H1 (cell line): ENCODE measurements around the gene NADK. TPM values are rescaled to one million over a fixed set of nuclear protein-coding genes. Genes with fewer than 3 reads are reported as not detected.

Source experiments
- CTCF ChIA-PET: fragments of 300-600 bp; sonication (Branson Sonifier 250); formaldehyde crosslinking; loops from one replicate; lab custom pipeline; 2021; ENCODE audit not compliant: partially characterized antibody; lab: Charles Lee
- POLR2A ChIA-PET: fragments of 300-600 bp; sonication (Branson Sonifier 250); formaldehyde crosslinking; loops from one replicate; lab custom pipeline; 2021; ENCODE audit warnings: inconsistent platforms; ENCODE audit not compliant: partially characterized antibody; lab: Charles Lee
- DNase-seq, 2 experiments: peaks; one replicate each; pipeline versions ENCODE4 v3.0.0 to v3.0.0-alpha.2; 2010 to 2022; ENCODE audit warnings: low spot score in 2 of 2, low read depth in 1 of 2, mixed read lengths in 1 of 2
- FAIRE-seq: peaks from 2 replicates; lab custom pipeline; 2011; peaks lifted over from hg19 to GRCh38; lab: Jason Lieb, UNC
- H2AFZ ChIP-seq: 2 replicates; pipeline ENCODE4 v1.8.1; 2012; ENCODE audit warnings: low read length, inconsistent platforms
- H2AK5ac ChIP-seq: 2 replicates; pipeline ENCODE4 v1.6.1; 2013; ENCODE audit warnings: low read depth, low read length
- H2BK120ac ChIP-seq: replicated peaks from 2 replicates; pipeline ENCODE3; 2013; ENCODE audit warnings: low read depth, low read length, inconsistent platforms
- H2BK12ac ChIP-seq: 2 replicates; pipeline ENCODE4 v1.6.1; 2013; ENCODE audit warnings: low read depth, low read length
- H2BK15ac ChIP-seq: 2 replicates; pipeline ENCODE4 v1.6.1; 2013; ENCODE audit warnings: low read length
- H2BK20ac ChIP-seq: 2 replicates; pipeline ENCODE4 v1.6.1; 2013; ENCODE audit warnings: low read length
- H2BK5ac ChIP-seq: 2 replicates; pipeline ENCODE4 v1.6.1; 2013; ENCODE audit warnings: low read depth, low read length
- H3K14ac ChIP-seq: 2 replicates; pipeline ENCODE4 v1.6.1; 2013; ENCODE audit warnings: inconsistent platforms; ENCODE audit not compliant: insufficient read length
- H3K18ac ChIP-seq: 2 replicates; pipeline ENCODE4 v1.6.1; 2013; ENCODE audit warnings: low read length; ENCODE audit errors: extremely low read depth
- H3K23ac ChIP-seq: 2 replicates; pipeline ENCODE4 v1.6.1; 2013; ENCODE audit warnings: inconsistent platforms; ENCODE audit not compliant: insufficient read length
- H3K23me2 ChIP-seq: 2 replicates; pipeline ENCODE4 v1.6.1; 2013; ENCODE audit warnings: low read depth, low read length
- H3K27ac ChIP-seq: 2 replicates; pipeline ENCODE4 v1.6.1; 2011; ENCODE audit warnings: low read depth, low read length, inconsistent platforms
- H3K27me3 ChIP-seq, 4 experiments: replicated peaks in 1 of 4; 1 replicate in 1 of 4; 2 replicates in 3 of 4; pipeline versions ENCODE4 v1.6.1 to v1.8.1; 2011 to 2013; ENCODE audit warnings: low read length in 3 of 4, mild to moderate bottlenecking in 3 of 4, inconsistent platforms in 2 of 4, mixed read lengths in 2 of 4, moderate library complexity in 1 of 4; ENCODE audit not compliant: control insufficient read depth in 3 of 4, insufficient read depth in 3 of 4; ENCODE audit errors: extremely low read depth in 1 of 4
- H3K36me3 ChIP-seq, 4 experiments: 2 replicates each; pipeline versions ENCODE4 v1.6.1 to v1.8.1; 2011 to 2013; ENCODE audit warnings: mild to moderate bottlenecking in 4 of 4, low read length in 3 of 4, moderate library complexity in 2 of 4, control low read depth in 1 of 4, inconsistent platforms in 1 of 4; ENCODE audit not compliant: insufficient read depth in 4 of 4, control insufficient read depth in 2 of 4
- H3K4ac ChIP-seq: replicated peaks from 2 replicates; pipeline ENCODE3; 2013; ENCODE audit warnings: low read length, low read depth, mixed read lengths, inconsistent platforms; ENCODE audit not compliant: insufficient read length
- H3K4me1 ChIP-seq, 4 experiments: replicated peaks in 1 of 4; 1 replicate in 1 of 4; 2 replicates in 3 of 4; pipeline versions ENCODE4 v1.6.1 to v1.8.1; 2011 to 2013; ENCODE audit warnings: low read length in 3 of 4, inconsistent platforms in 2 of 4, mixed read lengths in 1 of 4; ENCODE audit not compliant: insufficient read depth in 4 of 4, control insufficient read depth in 3 of 4
- H3K4me2 ChIP-seq, 2 experiments: 2 replicates each; pipeline versions ENCODE4 v1.6.1 to v1.8.1; 2011 to 2013; ENCODE audit warnings: low read depth in 2 of 2, low read length in 2 of 2, control low read depth in 1 of 2, inconsistent platforms in 1 of 2, mild to moderate bottlenecking in 1 of 2; ENCODE audit not compliant: insufficient read depth in 1 of 2
- H3K4me3 ChIP-seq, 4 experiments: fragments of 200-600, 300-600 bp in 1 of 4; sonication (generic), shearing (Covaris generic), sonication (Bioruptor Twin) in 1 of 4; 2 replicates each; pipeline versions ENCODE4 v1.5.1 to v1.8.1; 2011 to 2016; ENCODE audit warnings: low read length in 4 of 4, low read depth in 3 of 4, control low read depth in 2 of 4, inconsistent platforms in 2 of 4, mild to moderate bottlenecking in 2 of 4, mixed read lengths in 1 of 4, moderate library complexity in 1 of 4; ENCODE audit not compliant: insufficient read depth in 2 of 4; ENCODE audit errors: extremely low read depth in 1 of 4
- H3K56ac ChIP-seq: replicated peaks from 2 replicates; pipeline ENCODE3; 2013; ENCODE audit warnings: low read depth, mild to moderate bottlenecking, mixed read lengths, low read length, inconsistent platforms; ENCODE audit not compliant: insufficient read length
- H3K79me1 ChIP-seq: 2 replicates; pipeline ENCODE4 v1.6.1; 2013; ENCODE audit warnings: low read depth, low read length, control low read depth
- H3K79me2 ChIP-seq, 2 experiments: 2 replicates each; pipeline versions ENCODE4 v1.6.1 to v1.8.1; 2012 to 2013; ENCODE audit warnings: low read length in 2 of 2, mild to moderate bottlenecking in 2 of 2, inconsistent platforms in 1 of 2; ENCODE audit not compliant: insufficient read depth in 2 of 2, control insufficient read depth in 1 of 2
- H3K9ac ChIP-seq, 4 experiments: replicated peaks in 1 of 4; 1 replicate in 1 of 4; 2 replicates in 3 of 4; pipeline versions ENCODE4 v1.6.1 to v1.8.1; 2011 to 2013; ENCODE audit warnings: low read depth in 3 of 4, low read length in 3 of 4, control low read depth in 2 of 4, mild to moderate bottlenecking in 2 of 4, moderate library complexity in 2 of 4, inconsistent platforms in 1 of 4; ENCODE audit errors: extremely low read depth in 1 of 4
- H3K9me3 ChIP-seq, 2 experiments: 2 replicates each; pipeline versions ENCODE4 v1.6.1 to v1.8.1; 2012 to 2013; ENCODE audit warnings: mild to moderate bottlenecking in 2 of 2, moderate library complexity in 2 of 2, control low read depth in 1 of 2, inconsistent platforms in 1 of 2, low read depth in 1 of 2, low read length in 1 of 2, mixed read lengths in 1 of 2; ENCODE audit not compliant: insufficient read depth in 2 of 2
- H4K20me1 ChIP-seq, 2 experiments: replicated peaks in 1 of 2; 2 replicates each; pipeline versions ENCODE3 to v1.8.1; 2011 to 2013; ENCODE audit warnings: inconsistent platforms in 2 of 2, low read length in 2 of 2, mild to moderate bottlenecking in 1 of 2; ENCODE audit not compliant: insufficient read depth in 2 of 2, control insufficient read depth in 1 of 2
- H4K5ac ChIP-seq: 2 replicates; pipeline ENCODE4 v1.6.1; 2013; ENCODE audit warnings: low read length, low read depth, mixed read lengths, inconsistent platforms; ENCODE audit not compliant: insufficient read length
- H4K8ac ChIP-seq: 2 replicates; pipeline ENCODE4 v1.8.0; 2013; ENCODE audit warnings: mild to moderate bottlenecking, moderate library complexity, low read length, inconsistent platforms; ENCODE audit not compliant: insufficient read depth; ENCODE audit errors: extremely low read depth
- H4K91ac ChIP-seq: replicated peaks from 2 replicates; pipeline ENCODE3; 2013; ENCODE audit warnings: low read length, mixed read lengths, inconsistent platforms; ENCODE audit not compliant: insufficient read length
- ASH2L ChIP-seq: fragments of 200-600, 300-600 bp; sonication (generic); IDR thresholded peaks from one replicate; pipeline ENCODE4 v1.7.1; 2017; ENCODE audit warnings: low read length
- CBX5 ChIP-seq: fragments of 300-800, 300-1000 bp; sonication (generic); IDR thresholded peaks from 2 replicates; pipeline ENCODE4 v1.7.1; 2016; ENCODE audit warnings: antibody characterized with exemption, low read length, low read depth
- CBX8 ChIP-seq: fragments of 300-800, 300-1000 bp; sonication (generic); IDR thresholded peaks from 2 replicates; pipeline ENCODE4 v1.7.1; 2016; ENCODE audit warnings: low read depth, low read length, borderline replicate concordance
- GTF2F1 ChIP-seq: IDR thresholded peaks from 2 replicates; pipeline ENCODE4 v1.6.1; 2012; ENCODE audit warnings: low read depth, low read length, improper control_type of control experiment, borderline replicate concordance
- HDAC6 ChIP-seq: IDR thresholded peaks from one replicate; pipeline ENCODE4 v1.7.1; 2012; ENCODE audit warnings: low read depth, mild to moderate bottlenecking, inconsistent platforms, low read length, moderate library complexity
- JUND ChIP-seq: IDR thresholded peaks from 2 replicates; pipeline ENCODE4 v1.6.1; 2011; ENCODE audit warnings: mild to moderate bottlenecking, improper control_type of control experiment, low read length
- MAFK ChIP-seq: IDR thresholded peaks from 2 replicates; pipeline ENCODE4 v1.6.1; 2012; ENCODE audit warnings: low read depth, mild to moderate bottlenecking, improper control_type of control experiment, low read length
- NRF1 ChIP-seq: IDR thresholded peaks from 2 replicates; pipeline ENCODE4 v1.6.1; 2011; ENCODE audit warnings: mild to moderate bottlenecking, low read depth, low read length, improper control_type of control experiment
- POLR2AphosphoS5 ChIP-seq: IDR thresholded peaks from 2 replicates; pipeline ENCODE4 v1.6.1; 2011; ENCODE audit warnings: low read depth, low read length
- RAD21 ChIP-seq, 2 experiments: IDR thresholded peaks in 1 of 2; conservative IDR thresholded peaks in 1 of 2; 2 replicates each; pipeline ENCODE4 v1.6.1; 2011; ENCODE audit warnings: low read depth in 2 of 2, low read length in 2 of 2, improper control_type of control experiment in 1 of 2, inconsistent platforms in 1 of 2, mild to moderate bottlenecking in 1 of 2, moderate library complexity in 1 of 2
- RFX5 ChIP-seq: IDR thresholded peaks from 2 replicates; pipeline ENCODE4 v1.6.1; 2011; ENCODE audit warnings: low read depth, low read length, improper control_type of control experiment, borderline replicate concordance
- SIN3A ChIP-seq, 2 experiments: IDR thresholded peaks in 1 of 2; conservative IDR thresholded peaks in 1 of 2; 2 replicates each; pipeline ENCODE4 v1.6.1; 2011 to 2012; ENCODE audit warnings: low read length in 2 of 2, improper control_type of control experiment in 1 of 2, low read depth in 1 of 2, mild to moderate bottlenecking in 1 of 2
- TCF12 ChIP-seq: IDR thresholded peaks from 2 replicates; pipeline ENCODE4 v1.6.1; 2011; ENCODE audit warnings: low read depth, mild to moderate bottlenecking, low read length
- ZNF274 ChIP-seq: IDR thresholded peaks from 2 replicates; pipeline ENCODE4 v1.7.0; 2012; ENCODE audit warnings: low read length, borderline replicate concordance; ENCODE audit errors: extremely low read depth
- WGBS, 2 experiments: shearing (Covaris generic) in 1 of 2; methylation state at CpG; one replicate each; pipeline versions ENCODE4 v1.1.6 to v1.1.7; 2013 to 2015; ENCODE audit warnings: low lambda C conversion rate in 2 of 2, mixed read lengths in 2 of 2, inconsistent platforms in 1 of 2, low coverage in 1 of 2, missing lambda C conversion rate in 1 of 2; ENCODE audit not compliant: insufficient replicate concordance in 2 of 2, insufficient coverage in 1 of 2, insufficient read length in 1 of 2; ENCODE audit errors: extremely low coverage in 1 of 2, missing lambda C conversion rate in 1 of 2; 5-methylcytosine and 5-hydroxymethylcytosine counted together
- polyA plus RNA-seq, 7 experiments: library from polyadenylated mRNA; depleted of rRNA in 3 of 7; stranded (reverse) in 5 of 7; unstranded in 2 of 7; fragments of >200 nt in 5 of 7; fragments of 200-250 nt in 2 of 7; gene quantifications; 1 replicate in 5 of 7; 2 replicates in 1 of 7; 4 replicates in 1 of 7; pipeline versions ENCODE4 v1.2.1 to v1.2.3, GENCODE V29; 2011 to 2013; ENCODE audit warnings: missing spikeins in 2 of 7, mixed read lengths in 2 of 7
- total RNA-seq: library from RNA; stranded (reverse); fragmentation: NEBNext Ultra II Directional; extraction: Animal tissue kit (Norgen Biotek cat#: 25700); gene quantifications from 2 replicates; pipeline ENCODE4 v1.2.1, GENCODE V29; 2021

Gene NADK
- total and polyA plus RNA-seq, 2 of the 8 experiments (the other 6 are each of a cell fraction or from before 2014, with no cell fraction given) = 78.0 to 89.7 TPM

GRCh38 chr1:1760345-1760650 is 18.0 kb downstream of the NADK start:
- Histone ChIP-seq H4K5ac (no peak overlapping the region), H3K14ac (no peak overlapping the region), H2BK15ac (no peak overlapping the region), H3K23ac (no peak overlapping the region), H2BK120ac (no peak overlapping the region), H3K79me1 (peaks cover 15% of the 10 kb centered on the region), H3K9ac (no peak overlapping the region), H4K8ac (no peak overlapping the region), H3K27ac (no peak overlapping the region), H3K36me3 (peaks cover 10 to 64% (median 41%) of the 10 kb centered on the region in 4 experiments), H2AFZ (no peak overlapping the region), H3K56ac (no peak overlapping the region), H3K79me2 (peaks cover 5 to 31% of the 10 kb centered on the region in 2 experiments; a peak in 3 of 4 replicates), H4K20me1 (peaks cover 22 to 35% of the 10 kb centered on the region in 2 experiments), H3K9me3 (no peaks in the 10 kb centered on the region), H3K4me1 (no peaks in the 10 kb centered on the region), H2AK5ac (no peak overlapping the region), H3K27me3 (no peaks in the 10 kb centered on the region), H2BK5ac (no peak overlapping the region; the same call in 1 of the 2 replicates), H2BK20ac (no peak overlapping the region), H3K4me2 (no peak overlapping the region), H4K91ac (no peak overlapping the region), H2BK12ac (no peak overlapping the region), H3K18ac (no peak overlapping the region), H3K4ac (no peak overlapping the region), H3K4me3 (no peak overlapping the region), H3K23me2 (no peaks in the 10 kb centered on the region)
- ChIA-PET POLR2A (no interaction called here), CTCF (interaction anchor here (2.1 kb wide), 1 partner anchor 16 kb away, joined by 6 read pairs; no protein-coding TSS in a partner anchor)
- DNase-seq (no peak), FAIRE-seq (no peak)
- 96% methylated on average over 14 of the region's 20 CpGs; no CpG with 5 or more reads in 1 of the 2 experiments for WGBS, 2 experiments
- TF ChIP-seq HDAC6 (no peak), POLR2AphosphoS5 (no peak), NRF1 (no peak), TCF12 (no peak), CBX8 (no peak), JUND (no peak), CBX5 (no peak), ZNF274 (no peak), MAFK (no peak), RAD21 (IDR thresholded peaks at IDR 0.05 in 1 of 2, conservative IDR thresholded peaks at IDR 0.05 in 1 of 2; ENCODE audit: low read depth in 2 of 2, low read length in 2 of 2) (no peak), RFX5 (no peak), SIN3A (conservative IDR thresholded peaks at IDR 0.05 in 1 of 2, IDR thresholded peaks at IDR 0.05 in 1 of 2; ENCODE audit: low read depth in 1 of 2, low read length in 2 of 2) (no peak), ASH2L (no peak), GTF2F1 (no peak)
